Endothelial cell of umbilical vein (primary cell): ENCODE data around the gene CISD2. TPM values are rescaled to one million over a fixed set of nuclear protein-coding genes. Genes with fewer than 3 reads are reported as not detected.

Experiments
- BruUV-seq: library from RNA; stranded (reverse); fragments of 400-500 nt; replicated peaks from 2 replicates; lab custom pipeline; 2021; lab: Mats Ljungman, UMichigan
- CTCF ChIA-PET: fragments of 300-600, 350-600 bp; sonication (Branson Sonifier 250); formaldehyde crosslinking; loops from one replicate; lab custom pipeline; 2021; ENCODE audit warnings: antibody characterized with exemption, inconsistent platforms; lab: Charles Lee
- POLR2A ChIA-PET: fragments of 300-600, 350-600 bp; sonication (Branson Sonifier 250); formaldehyde crosslinking; loops from one replicate; lab custom pipeline; 2021; ENCODE audit warnings: antibody characterized with exemption, inconsistent platforms; lab: Charles Lee
- DNase-seq: peaks from one replicate; pipeline ENCODE4 v3.0.0-alpha.2; 2011; ENCODE audit warnings: low read depth, low spot score
- FAIRE-seq: peaks from 2 replicates; lab custom pipeline; 2011; peaks lifted over from hg19 to GRCh38; lab: Jason Lieb, UNC
- H2AFZ ChIP-seq: 2 replicates; pipeline ENCODE4 v1.6.0; 2012; ENCODE audit warnings: low read depth, low read length, control low read depth, inconsistent platforms
- H3K27ac ChIP-seq: 2 replicates; pipeline ENCODE4 v1.5.1; 2011; ENCODE audit warnings: low read depth, mild to moderate bottlenecking, control low read depth, low read length, moderate library complexity; ENCODE audit not compliant: insufficient read depth
- H3K27me3 ChIP-seq, 2 experiments: 2 replicates each; pipeline versions ENCODE4 v1.6.0 to v1.6.1; 2011; ENCODE audit warnings: low read length in 2 of 2, mixed read lengths in 1 of 2; ENCODE audit not compliant: control insufficient read depth in 2 of 2, insufficient read depth in 2 of 2
- H3K36me3 ChIP-seq, 2 experiments: 2 replicates in 1 of 2; 3 replicates in 1 of 2; pipeline ENCODE4 v1.5.1; 2011; ENCODE audit warnings: low read length in 2 of 2, mild to moderate bottlenecking in 1 of 2, moderate library complexity in 1 of 2; ENCODE audit not compliant: control insufficient read depth in 2 of 2, insufficient read depth in 2 of 2; ENCODE audit errors: extremely low read depth in 1 of 2
- H3K4me1 ChIP-seq: 3 replicates; pipeline ENCODE4 v1.5.1; 2011; ENCODE audit warnings: mild to moderate bottlenecking, low read length; ENCODE audit not compliant: control insufficient read depth, insufficient read depth; ENCODE audit errors: extremely low read depth
- H3K4me2 ChIP-seq: 2 replicates; pipeline ENCODE4 v1.6.1; 2011; ENCODE audit warnings: low read length, control low read depth, mixed read lengths; ENCODE audit not compliant: insufficient read depth
- H3K4me3 ChIP-seq, 3 experiments: fragments of 200-600 bp in 1 of 3; sonication (generic), shearing (Covaris generic) in 1 of 3; replicated peaks in 1 of 3; 2 replicates each; pipeline ENCODE4 v1.5.1; 2011 to 2016; ENCODE audit warnings: control low read depth in 3 of 3, low read length in 3 of 3, mild to moderate bottlenecking in 2 of 3, inconsistent platforms in 1 of 3, low read depth in 1 of 3, moderate library complexity in 1 of 3; ENCODE audit not compliant: insufficient read depth in 1 of 3
- H3K79me2 ChIP-seq: 2 replicates; pipeline ENCODE4 v1.6.0; 2012; ENCODE audit warnings: low read length, inconsistent platforms; ENCODE audit not compliant: control insufficient read depth, insufficient read depth
- H3K9ac ChIP-seq: replicated peaks from 2 replicates; pipeline ENCODE3; 2011; ENCODE audit warnings: low read length, control low read depth; ENCODE audit not compliant: insufficient read depth; ENCODE audit errors: extremely low read depth
- H3K9me1 ChIP-seq: replicated peaks from 3 replicates; pipeline ENCODE4 v1.6.0; 2011; ENCODE audit warnings: mild to moderate bottlenecking, low read length; ENCODE audit not compliant: control insufficient read depth, insufficient read depth; ENCODE audit errors: extremely low read depth
- H3K9me3 ChIP-seq: replicated peaks from 2 replicates; pipeline ENCODE4 v1.5.1; 2012; ENCODE audit warnings: low read length, inconsistent platforms; ENCODE audit not compliant: control insufficient read depth, insufficient read depth
- H4K20me1 ChIP-seq: replicated peaks from 2 replicates; pipeline ENCODE3; 2011; ENCODE audit warnings: mild to moderate bottlenecking, low read length; ENCODE audit not compliant: control insufficient read depth, insufficient read depth; ENCODE audit errors: extremely low read depth
- CTCF ChIP-seq, 2 donors: IDR thresholded peaks; 1 replicate in 1 of 2; 2 replicates in 1 of 2; pipeline ENCODE4 v1.5.1; 2011; ENCODE audit warnings: low read length in 2 of 2, mild to moderate bottlenecking in 2 of 2, moderate library complexity in 2 of 2, control low read depth in 1 of 2, inconsistent platforms in 1 of 2, low read depth in 1 of 2; ENCODE audit not compliant: insufficient read depth in 1 of 2; ENCODE audit errors: extremely low read depth in 1 of 2
- EZH2 ChIP-seq: IDR thresholded peaks from 2 replicates; pipeline ENCODE4 v1.6.1; 2012; ENCODE audit warnings: borderline replicate concordance, low read depth, mild to moderate bottlenecking, moderate library complexity, low read length, inconsistent platforms; ENCODE audit not compliant: severe bottlenecking
- FOS ChIP-seq: IDR thresholded peaks from 2 replicates; pipeline ENCODE4 v1.6.1; 2011; ENCODE audit warnings: mild to moderate bottlenecking, low read length, moderate library complexity, borderline replicate concordance; ENCODE audit not compliant: insufficient read depth
- GATA2 ChIP-seq: IDR thresholded peaks from 2 replicates; pipeline ENCODE4 v1.7.0; 2011; ENCODE audit warnings: low read depth, mild to moderate bottlenecking, moderate library complexity, mixed read lengths, low read length; ENCODE audit not compliant: insufficient read length, insufficient read depth
- JUN ChIP-seq: IDR thresholded peaks from 2 replicates; pipeline ENCODE4 v1.6.1; 2011; ENCODE audit warnings: borderline replicate concordance, low read depth; ENCODE audit not compliant: insufficient read length, insufficient read depth
- MAX ChIP-seq: IDR thresholded peaks from 2 replicates; pipeline ENCODE4 v1.6.1; 2011; ENCODE audit not compliant: insufficient read depth, insufficient read length
- MYC ChIP-seq: IDR thresholded peaks from one replicate; pipeline ENCODE4 v1.6.1; 2011; ENCODE audit warnings: mild to moderate bottlenecking, low read depth, low read length
- POLR2A ChIP-seq: IDR thresholded peaks from 2 replicates; pipeline ENCODE4 v1.6.1; 2012; ENCODE audit warnings: low read depth, mild to moderate bottlenecking, control low read depth, low read length
- POLR2AphosphoS5 ChIP-seq: IDR thresholded peaks from 2 replicates; pipeline ENCODE4 v1.6.1; 2012; ENCODE audit warnings: low read depth, mild to moderate bottlenecking, control low read depth, low read length, moderate library complexity; ENCODE audit not compliant: insufficient read depth
- dilution Hi-C: fragments of 300-500 bp; cut with MboI; formaldehyde crosslinking; loops from one replicate; pipeline ENCODE4 v1.15.0; 2019; ENCODE audit warnings: low sequenced_read_pairs; ENCODE audit not compliant: extremely low pct_ligation_motif_present
- intact Hi-C: fragments of 100-400 bp; cut with micrococcal nuclease; formaldehyde crosslinking; loops from one replicate; pipeline ENCODE4 v1.10.0; 2022
- polyA plus RNA-seq, 4 experiments: library from polyadenylated mRNA; depleted of rRNA in 3 of 4; stranded (reverse) in 3 of 4; unstranded in 1 of 4; fragments of >200 nt; gene quantifications; 2 replicates each; pipeline versions ENCODE4 v1.2.1 to v1.2.3, GENCODE V29; 2011 to 2012; ENCODE audit warnings: missing spikeins in 1 of 4
- total RNA-seq: library from RNA; stranded (reverse); gene quantifications from 2 replicates; pipeline ENCODE4 v1.2.3, GENCODE V29; 2021

Gene CISD2
- total and polyA plus RNA-seq, 2 donors (not counting 3 experiments of a cell fraction or from before 2014, with no cell fraction given) = 14.6 to 28.4 TPM

- dilution Hi-C loops = no loop called here
- no peak for DNase-seq
- H4K20me1 ChIP-seq = no peaks in the 10 kb centered on the region
- no TSS peak for BruUV-seq
- no peak overlapping the region for H3K4me2 ChIP-seq
- ChIA-PET CTCF (no interaction called here), POLR2A (no interaction called here)
- no peak overlapping the region for H3K4me3 ChIP-seq
- no peaks in the 10 kb centered on the region for H3K4me1 ChIP-seq
- no peaks in the 10 kb centered on the region for H3K27me3 ChIP-seq
- FAIRE-seq = no peak
- H3K9me1 ChIP-seq = no peaks in the 10 kb centered on the region
- no peaks in the 10 kb centered on the region for H3K79me2 ChIP-seq
- TF ChIP-seq POLR2AphosphoS5 (no peak), FOS (no peak), POLR2A (no peak), EZH2 (no peak), GATA2 (no peak), CTCF (IDR thresholded peaks at IDR 0.05; ENCODE audit: extremely low read depth in 1 of 2, insufficient read depth in 1 of 2, low read depth in 1 of 2, low read length in 2 of 2) (no peak), MYC (no peak), MAX (no peak), JUN (no peak)
- intact Hi-C loops = no loop called here
- H2AFZ ChIP-seq = no peak overlapping the region
- no peak overlapping the region for H3K27ac ChIP-seq
- no peaks in the 10 kb centered on the region for H3K9me3 ChIP-seq
- H3K9ac ChIP-seq = no peak overlapping the region
- no peaks in the 10 kb centered on the region for H3K36me3 ChIP-seq
These were observed 19.1 kb upstream of the CISD2 start for GRCh38 chr4:102849579-102850104.
